GM12873 (cell line): ENCODE measurements around the gene LDLR.

Experiments
- CTCF ChIP-seq: IDR thresholded peaks from 2 replicates; pipeline ENCODE4 v1.5.1; 2012; ENCODE audit warnings: low read depth, mild to moderate bottlenecking, moderate library complexity, low read length, control low read depth; ENCODE audit not compliant: insufficient read depth; ENCODE audit errors: missing control alignments

The LDLR gene

GRCh38 chr19:11093689-11094238, 4.5 kb downstream of the LDLR start:
- TF ChIP-seq CTCF: no peak

GRCh38 chr19:11094520-11094894, 5.2 kb downstream of the LDLR start:
- TF ChIP-seq CTCF: no peak

GRCh38 chr19:11096210-11096841, 7.1 kb downstream of the LDLR start:
- TF ChIP-seq CTCF: no peak

GRCh38 chr19:11098327-11098726, 9.1 kb downstream of the LDLR start:
- TF ChIP-seq CTCF: no peak

GRCh38 chr19:11098861-11099260, 9.6 kb downstream of the LDLR start:
- TF ChIP-seq CTCF: no peak

- TF ChIP-seq CTCF: no peak
Observed at GRCh38 chr19:11100049-11100448, 10.8 kb downstream of the LDLR start.

GRCh38 chr19:11101057-11101456, 11.8 kb downstream of the LDLR start:
- TF ChIP-seq CTCF: no peak
